OCI-LY1 (cell line): Measurements from ENCODE around the gene ENTPD1.

Experiments
- H2AFZ ChIP-seq: fragments of 200-600 bp; sonication (generic), shearing (Covaris generic); 2 replicates; pipeline ENCODE4 v1.6.0; 2014; ENCODE audit warnings: antibody characterized with exemption, mild to moderate bottlenecking, low read length
- H3F3A ChIP-seq: fragments of 200-600 bp; sonication (generic), shearing (Covaris generic); 2 replicates; pipeline ENCODE4 v1.6.0; 2014; ENCODE audit warnings: mild to moderate bottlenecking, antibody characterized with exemption, low read length, moderate library complexity; ENCODE audit not compliant: insufficient read depth
- H3K27ac ChIP-seq: fragments of 200-600 bp; sonication (generic); 2 replicates; pipeline ENCODE4 v1.5.1; 2014; ENCODE audit warnings: low read length, mixed run types, mild to moderate bottlenecking, low read depth; ENCODE audit not compliant: poor library complexity, severe bottlenecking
- H3K27me3 ChIP-seq: fragments of 200-600 bp; sonication (generic); 2 replicates; pipeline ENCODE4 v1.6.0; 2014; ENCODE audit warnings: antibody characterized with exemption, mild to moderate bottlenecking, low read length, moderate library complexity; ENCODE audit not compliant: insufficient read depth
- H3K36me3 ChIP-seq: fragments of 200-600 bp; sonication (generic); 2 replicates; pipeline ENCODE4 v1.6.1; 2014; ENCODE audit warnings: mild to moderate bottlenecking, antibody characterized with exemption, low read length, moderate library complexity, mixed read lengths; ENCODE audit not compliant: insufficient read depth
- H3K4me1 ChIP-seq: fragments of 200-600 bp; sonication (generic); 2 replicates; pipeline ENCODE4 v1.5.1; 2014; ENCODE audit warnings: mild to moderate bottlenecking, low read length, moderate library complexity; ENCODE audit not compliant: insufficient read depth, severe bottlenecking
- H3K4me2 ChIP-seq: fragments of 200-600 bp; sonication (generic), shearing (Covaris generic); 2 replicates; pipeline ENCODE4 v1.6.1; 2014; ENCODE audit warnings: low read length
- H3K4me3 ChIP-seq: fragments of 200-600 bp; sonication (generic); 2 replicates; pipeline ENCODE4 v1.5.1; 2014; ENCODE audit warnings: low read length, low read depth, mild to moderate bottlenecking, mixed read lengths; ENCODE audit not compliant: poor library complexity, severe bottlenecking
- H3K79me2 ChIP-seq: fragments of 200-600 bp; shearing (Covaris generic); 2 replicates; pipeline ENCODE4 v1.6.1; 2016; ENCODE audit warnings: mixed run types, low read length, mixed read lengths; ENCODE audit not compliant: insufficient read depth
- H3K9ac ChIP-seq: fragments of 200-600 bp; sonication (generic), shearing (Covaris generic); 2 replicates; pipeline ENCODE4 v1.6.1; 2014; ENCODE audit warnings: mild to moderate bottlenecking, low read length, mixed read lengths
- H3K9me2 ChIP-seq: fragments of 200-600 bp; sonication (generic), shearing (Covaris generic); 2 replicates; pipeline ENCODE4 v1.6.1; 2014; ENCODE audit warnings: low read depth, mild to moderate bottlenecking, low read length, mixed read lengths
- H3K9me3 ChIP-seq: fragments of 200-600 bp; shearing (Covaris generic); 2 replicates; pipeline ENCODE4 v1.6.1; 2014; ENCODE audit warnings: low read length, mixed read lengths
- H4K20me1 ChIP-seq: fragments of 200-600 bp; sonication (generic), shearing (Covaris generic); 2 replicates; pipeline ENCODE4 v1.6.0; 2016; ENCODE audit warnings: mild to moderate bottlenecking, low read length; ENCODE audit not compliant: insufficient read depth
- CTCF ChIP-seq: fragments of 200-600 bp; sonication (generic), shearing (Covaris generic); IDR thresholded peaks from 2 replicates; pipeline ENCODE4 v1.5.1; 2017; ENCODE audit warnings: mild to moderate bottlenecking, antibody characterized with exemption, low read length, moderate library complexity, mixed read lengths
- EZH2 ChIP-seq: fragments of 200-600 bp; sonication (generic), shearing (Covaris generic); IDR thresholded peaks from 2 replicates; pipeline ENCODE4 v1.8.0; 2017; ENCODE audit warnings: borderline replicate concordance, mixed run types, mild to moderate bottlenecking, antibody characterized with exemption, low read length, moderate library complexity, mixed read lengths

The ENTPD1 gene

GRCh38 chr10:95783741-95784140 lies 27.8 kb downstream of the ENTPD1 start:
- Histone ChIP-seq H3K4me1 (no peaks in the 10 kb centered on the region), H4K20me1 (no peaks in the 10 kb centered on the region), H2AFZ (no peak overlapping the region), H3K4me2 (no peak overlapping the region), H3K27me3 (no peaks in the 10 kb centered on the region), H3K36me3 (no peaks in the 10 kb centered on the region), H3K27ac (no peak overlapping the region), H3K9ac (no peak overlapping the region), H3F3A (no peaks in the 10 kb centered on the region), H3K9me2 (no peaks in the 10 kb centered on the region), H3K79me2 (no peaks in the 10 kb centered on the region), H3K9me3 (no peaks in the 10 kb centered on the region), H3K4me3 (no peak overlapping the region)
- TF ChIP-seq CTCF (no peak), EZH2 (no peak)

GRCh38 chr10:95784279-95784913 lies 28.4 kb downstream of the ENTPD1 start:
- no peaks in the 10 kb centered on the region for H3K36me3 ChIP-seq
- H3F3A ChIP-seq: no peaks in the 10 kb centered on the region
- H3K9ac ChIP-seq: no peak overlapping the region
- no peaks in the 10 kb centered on the region for H3K4me1 ChIP-seq
- no peaks in the 10 kb centered on the region for H4K20me1 ChIP-seq
- H2AFZ ChIP-seq: no peak overlapping the region
- TF ChIP-seq EZH2: no peak
- no peak for TF ChIP-seq CTCF
- H3K27me3 ChIP-seq: no peaks in the 10 kb centered on the region
- no peak overlapping the region for H3K4me3 ChIP-seq
- H3K9me2 ChIP-seq: no peaks in the 10 kb centered on the region
- H3K79me2 ChIP-seq: no peaks in the 10 kb centered on the region
- no peaks in the 10 kb centered on the region for H3K9me3 ChIP-seq
- H3K4me2 ChIP-seq: no peak overlapping the region
- H3K27ac ChIP-seq: no peak overlapping the region

GRCh38 chr10:95785317-95785716 lies 29.4 kb downstream of the ENTPD1 start:
- no peaks in the 10 kb centered on the region for H3K9me3 ChIP-seq
- H3K36me3 ChIP-seq: no peaks in the 10 kb centered on the region
- no peaks in the 10 kb centered on the region for H3K27me3 ChIP-seq
- H2AFZ ChIP-seq: no peak overlapping the region
- no peaks in the 10 kb centered on the region for H3K9me2 ChIP-seq
- no peak overlapping the region for H3K4me3 ChIP-seq
- H3K27ac ChIP-seq: no peak overlapping the region
- TF ChIP-seq EZH2 (no peak), CTCF (no peak)
- H3K9ac ChIP-seq: no peak overlapping the region
- H3K79me2 ChIP-seq: no peaks in the 10 kb centered on the region
- H3F3A ChIP-seq: no peaks in the 10 kb centered on the region
- H3K4me2 ChIP-seq: no peak overlapping the region
- H4K20me1 ChIP-seq: no peaks in the 10 kb centered on the region
- no peaks in the 10 kb centered on the region for H3K4me1 ChIP-seq
